K562 (cell line): ENCODE results near the gene STX1B. TPM values are rescaled to one million over a fixed set of nuclear protein-coding genes. Genes with fewer than 3 reads are reported as not detected.

ENCODE experiments used
- ATF2 ChIP-seq: sonication (generic); formaldehyde crosslinking; IDR thresholded peaks from 2 replicates; pipeline ENCODE4 v1.8.1; 2022; ENCODE audit warnings: missing genetic modification reagents
- BCL6 ChIP-seq: fragments of 250-450 bp; sonication (Bioruptor Pico); IDR thresholded peaks from 2 replicates; pipeline ENCODE4 v1.4.0; 2020
- CLOCK ChIP-seq: fragments of 250-450 bp; sonication (Bioruptor Pico); IDR thresholded peaks from 2 replicates; pipeline ENCODE4 v1.4.0; 2020; ENCODE audit warnings: mild to moderate bottlenecking, moderate library complexity, borderline replicate concordance
- GABPB1 ChIP-seq: sonication (generic); formaldehyde crosslinking; IDR thresholded peaks from 2 replicates; pipeline ENCODE4 v1.8.0; 2022; ENCODE audit warnings: mild to moderate bottlenecking, missing genetic modification reagents
- HDAC1 ChIP-seq, 2 experiments: fragments of 450-650 bp; IDR thresholded peaks; 2 replicates each; pipeline ENCODE4 v1.6.1; 2016 to 2017; ENCODE audit warnings: inconsistent platforms in 1 of 2, mild to moderate bottlenecking in 1 of 2, moderate library complexity in 1 of 2
- LEF1 ChIP-seq: fragments of 450-650 bp; IDR thresholded peaks from 2 replicates; pipeline ENCODE4 v1.6.1; 2016; ENCODE audit warnings: mild to moderate bottlenecking
- MAFG ChIP-seq: fragments of 450-650 bp; conservative IDR thresholded peaks from 2 replicates; pipeline ENCODE4 v1.6.1; 2016; ENCODE audit warnings: missing genetic modification characterization, missing compliant biosample characterization
- MTA3 ChIP-seq: fragments of 450-650 bp; formaldehyde crosslinking; IDR thresholded peaks from 2 replicates; pipeline ENCODE4 v1.6.1; 2017; ENCODE audit warnings: mild to moderate bottlenecking, borderline replicate concordance
- MYC ChIP-seq, 2 experiments: fragments of 250-450 bp in 1 of 2; sonication (Bioruptor Pico) in 1 of 2; IDR thresholded peaks; 2 replicates each; pipeline versions ENCODE4 v1.5.1 to v1.6.1; 2012 to 2021; ENCODE audit warnings: low read depth in 2 of 2, borderline replicate concordance in 1 of 2, improper control_type of control experiment in 1 of 2, low read length in 1 of 2, mild to moderate bottlenecking in 1 of 2, moderate library complexity in 1 of 2
- STAG1 ChIP-seq: sonication (generic); formaldehyde crosslinking; IDR thresholded peaks from 2 replicates; pipeline ENCODE4 v1.5.0; 2020; ENCODE audit warnings: missing genetic modification reagents, borderline replicate concordance
- TAF15 ChIP-seq: fragments of 200-400 bp; formaldehyde crosslinking; IDR thresholded peaks from 2 replicates; pipeline ENCODE4 v1.6.1; 2017; ENCODE audit warnings: mild to moderate bottlenecking, low read depth, low read length, moderate library complexity
- TCF7L2 ChIP-seq: fragments of 150-350 bp; IDR thresholded peaks from 2 replicates; pipeline ENCODE4 v1.6.1; 2016; ENCODE audit warnings: low read depth, mild to moderate bottlenecking, low read length, moderate library complexity
- THAP12 ChIP-seq: fragments of 250-450 bp; sonication (Bioruptor Pico); IDR thresholded peaks from 2 replicates; pipeline ENCODE4 v1.9.0; 2021; ENCODE audit warnings: mild to moderate bottlenecking, inconsistent platforms
- ZMIZ1 ChIP-seq, 2 experiments: fragments of 150-350 bp in 1 of 2; IDR thresholded peaks; 2 replicates each; pipeline ENCODE4 v1.6.1; 2012 to 2016; ENCODE audit warnings: low read depth in 2 of 2, low read length in 2 of 2, mild to moderate bottlenecking in 1 of 2, moderate library complexity in 1 of 2
- ZNF263 ChIP-seq: sonication (generic); formaldehyde crosslinking; IDR thresholded peaks from 2 replicates; pipeline ENCODE4 v1.8.0; 2022; ENCODE audit warnings: mild to moderate bottlenecking, missing genetic modification reagents, borderline replicate concordance
- ZNF79 ChIP-seq: fragments of 250-450 bp; sonication (Bioruptor Pico); IDR thresholded peaks from 2 replicates; pipeline ENCODE4 v1.4.0; 2020; ENCODE audit warnings: low read depth, mild to moderate bottlenecking, moderate library complexity
- polyA plus RNA-seq, 8 experiments: library from polyadenylated mRNA; depleted of rRNA in 4 of 8; stranded (reverse) in 5 of 8; unstranded in 3 of 8; fragments of >200 nt; fragmentation: Nextera tagmentation in 2 of 8; fragmentation: Illumina TruSeq in 1 of 8; extraction: Ambion mirVana in 2 of 8; extraction: Trizol in 1 of 8; gene quantifications; 2 replicates each; pipeline versions ENCODE4 v1.2.1 to v1.2.3, GENCODE V29; 2011 to 2014; ENCODE audit warnings: inconsistent platforms in 1 of 8, missing spikeins in 1 of 8
- total RNA-seq, 7 experiments: library from RNA; depleted of rRNA in 6 of 7; stranded (reverse); fragments of >200 nt in 6 of 7; fragmentation: Illumina TruSeq in 2 of 7; extraction: Trizol in 2 of 7; gene quantifications; 2 replicates each; pipeline versions ENCODE4 v1.2.1 to v1.2.3, GENCODE V29; 2011 to 2021; ENCODE audit warnings: low replicate concordance in 1 of 7

The STX1B gene
- total and polyA plus RNA-seq, 9 of the 15 experiments (the other 6 are each of a cell fraction or from before 2014, with no cell fraction given), result 0.07 to 2.5 (median 0.86) TPM

GRCh38 chr16:30941600-30942425 lies 68.6 kb downstream of the STX1B start (continued):
- TF ChIP-seq CLOCK (CRISPR knock-in tag), result no peak
- no peak for TF ChIP-seq LEF1
- TF ChIP-seq ATF2 (CRISPR knock-in tag), result no peak
- 0 out of 4 replicates have a peak, but pooled peaks of 1 of the 2 experiments have one; percentile 8 for TF ChIP-seq HDAC1 (IDR thresholded peaks at IDR 0.05)
- no peak; the same call in 1 of the 2 replicates for TF ChIP-seq THAP12 (CRISPR knock-in tag)
- no peak for TF ChIP-seq ZMIZ1 (IDR thresholded peaks at IDR 0.05; ENCODE audit: low read depth in 2 of 2, low read length in 2 of 2)
- no peak for TF ChIP-seq TCF7L2
- no peak for TF ChIP-seq ZNF79 (CRISPR knock-in tag)
- peak; percentile 37; the same call in 1 of the 2 replicates for TF ChIP-seq MTA3
- TF ChIP-seq TAF15, result no peak
- no peak for TF ChIP-seq MAFG (tag)
- no peak; the same call in 1 of the 2 replicates for TF ChIP-seq ZNF263 (CRISPR knock-in tag)
- peak; percentile 75; the same call in 1 of the 2 replicates for TF ChIP-seq GABPB1 (CRISPR knock-in tag)
- TF ChIP-seq BCL6, result no peak
- TF ChIP-seq STAG1 (CRISPR knock-in tag), result peak; percentile 88
- TF ChIP-seq MYC (IDR thresholded peaks at IDR 0.05; ENCODE audit: low read depth, low read length), result no peak; the same call in 1 of the 2 replicates
- TF ChIP-seq MYC (CRISPR knock-in tag; IDR thresholded peaks at IDR 0.05; ENCODE audit: borderline replicate concordance, low read depth), result no peak
